OCI-LY3 (cell line): ENCODE measurements around the gene ATL1.

Experiments
- CTCF ChIP-seq: fragments of 200-600, 300-600 bp; sonication (generic); IDR thresholded peaks from 2 replicates; pipeline ENCODE4 v1.5.1; 2014; ENCODE audit warnings: antibody characterized with exemption, low read length, low read depth
- EZH2phosphoT487 ChIP-seq: fragments of 200-600 bp; shearing (Covaris generic); IDR thresholded peaks from 2 replicates; pipeline ENCODE4 v1.6.1; 2018; ENCODE audit warnings: antibody characterized with exemption, mixed run types, low read depth

- TF ChIP-seq CTCF: no peak
- no peak for TF ChIP-seq EZH2phosphoT487
Measured at GRCh38 chr14:50624447-50624846, 64.5 kb downstream of the ATL1 start.
